ENCODE measurements around the gene LPP. TPM values are rescaled to one million over a fixed set of nuclear protein-coding genes. Genes with fewer than 3 reads are reported as not detected.

The LPP gene
- total RNA-seq, 6 experiments from 2014 or later = 41.5 to 90.5 (median 69.5) TPM

- H3K27me3 ChIP-seq = no peaks in the 10 kb centered on the region
- intact Hi-C loops (cut with DNase I) = no loop called here
- H3K27ac ChIP-seq = no peak overlapping the region
- ATAC-seq (peak in 2 of 4 donors; percentile 39 to 56), DNase-seq (peak in 1 of 3 donors; percentile 55)
- no peak overlapping the region for H3K4me3 ChIP-seq
- H3K9me3 ChIP-seq = no peaks in the 10 kb centered on the region
- no peaks in the 10 kb centered on the region for H3K36me3 ChIP-seq
- TF ChIP-seq, protein P1, sequence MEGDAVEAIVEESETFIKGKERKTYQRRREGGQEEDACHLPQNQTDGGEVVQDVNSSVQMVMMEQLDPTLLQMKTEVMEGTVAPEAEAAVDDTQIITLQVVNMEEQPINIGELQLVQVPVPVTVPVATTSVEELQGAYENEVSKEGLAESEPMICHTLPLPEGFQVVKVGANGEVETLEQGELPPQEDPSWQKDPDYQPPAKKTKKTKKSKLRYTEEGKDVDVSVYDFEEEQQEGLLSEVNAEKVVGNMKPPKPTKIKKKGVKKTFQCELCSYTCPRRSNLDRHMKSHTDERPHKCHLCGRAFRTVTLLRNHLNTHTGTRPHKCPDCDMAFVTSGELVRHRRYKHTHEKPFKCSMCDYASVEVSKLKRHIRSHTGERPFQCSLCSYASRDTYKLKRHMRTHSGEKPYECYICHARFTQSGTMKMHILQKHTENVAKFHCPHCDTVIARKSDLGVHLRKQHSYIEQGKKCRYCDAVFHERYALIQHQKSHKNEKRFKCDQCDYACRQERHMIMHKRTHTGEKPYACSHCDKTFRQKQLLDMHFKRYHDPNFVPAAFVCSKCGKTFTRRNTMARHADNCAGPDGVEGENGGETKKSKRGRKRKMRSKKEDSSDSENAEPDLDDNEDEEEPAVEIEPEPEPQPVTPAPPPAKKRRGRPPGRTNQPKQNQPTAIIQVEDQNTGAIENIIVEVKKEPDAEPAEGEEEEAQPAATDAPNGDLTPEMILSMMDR (IDR thresholded peaks at IDR 0.05) = no peak
- no peak for TF ChIP-seq POLR2A (IDR thresholded peaks at IDR 0.05)
- H3K4me1 ChIP-seq = peaks cover 0 to 8% (median 2%) of the 10 kb centered on the region in 4 donors
These were observed 774.0 kb downstream of the LPP start for GRCh38 chr3:188927971-188928370.

- no peaks in the 10 kb centered on the region for H3K9me3 ChIP-seq
- H3K27ac ChIP-seq = no peak overlapping the region
- intact Hi-C loops (cut with DNase I) = no loop called here
- peak; percentile 83 to 91 (median 90) for ATAC-seq
- peaks cover 0 to 8% (median 2%) of the 10 kb centered on the region in 4 donors for H3K4me1 ChIP-seq
- no peaks in the 10 kb centered on the region for H3K27me3 ChIP-seq
- WGBS (ENCODE audit: insufficient coverage, low coverage, low lambda C conversion rate, missing lambda C conversion rate) = 15% methylated on average over 2 of the region's 2 CpGs
- no peaks in the 10 kb centered on the region for H3K36me3 ChIP-seq
- H3K4me3 ChIP-seq = no peak overlapping the region
- TF ChIP-seq POLR2A (IDR thresholded peaks at IDR 0.05) = no peak
- TF ChIP-seq, protein P1 (IDR thresholded peaks at IDR 0.05) = peak; percentile 37 to 55 (median 46)
- DNase-seq = no peak
These were observed 775.2 kb downstream of the LPP start for GRCh38 chr3:188929137-188929536.

- Histone ChIP-seq H3K4me1 (peaks cover 0 to 8% (median 2%) of the 10 kb centered on the region in 4 donors), H3K36me3 (no peaks in the 10 kb centered on the region), H3K27me3 (no peaks in the 10 kb centered on the region), H3K4me3 (no peak overlapping the region), H3K27ac (no peak overlapping the region), H3K9me3 (no peaks in the 10 kb centered on the region)
- DNase-seq = no peak
- TF ChIP-seq, protein P1 (IDR thresholded peaks at IDR 0.05) = no peak
- no peak for TF ChIP-seq POLR2A (IDR thresholded peaks at IDR 0.05)
- 19% methylated on average over 3 of the region's 3 CpGs for WGBS (ENCODE audit: insufficient coverage, low coverage, low lambda C conversion rate, missing lambda C conversion rate)
- no peak for ATAC-seq
- intact Hi-C loops (cut with DNase I) = no loop called here
These were observed 777.1 kb downstream of the LPP start for GRCh38 chr3:188931036-188931435.

- Histone ChIP-seq H3K4me1 (peaks cover 0 to 8% (median 2%) of the 10 kb centered on the region in 4 donors), H3K4me3 (no peak overlapping the region), H3K27me3 (no peaks in the 10 kb centered on the region), H3K36me3 (no peaks in the 10 kb centered on the region), H3K27ac (no peak overlapping the region), H3K9me3 (no peaks in the 10 kb centered on the region)
- intact Hi-C loops (cut with DNase I) = no loop called here
- no peak for ATAC-seq
- TF ChIP-seq POLR2A (IDR thresholded peaks at IDR 0.05) = no peak
- TF ChIP-seq, protein P1 (IDR thresholded peaks at IDR 0.05) = no peak
- 58% methylated on average over 2 of the region's 3 CpGs for WGBS (ENCODE audit: insufficient coverage, low coverage, low lambda C conversion rate, missing lambda C conversion rate)
- DNase-seq = no peak
These were observed 777.6 kb downstream of the LPP start for GRCh38 chr3:188931531-188931930.

GRCh38 chr3:188934989-188935388 is 781.0 kb downstream of the LPP start:
- TF ChIP-seq POLR2A (IDR thresholded peaks at IDR 0.05) = no peak
- TF ChIP-seq, protein P1 (IDR thresholded peaks at IDR 0.05) = no peak
- H3K4me3 ChIP-seq = no peak overlapping the region
- DNase-seq (no peak), ATAC-seq (no peak)
- H3K36me3 ChIP-seq = no peaks in the 10 kb centered on the region
- H3K27me3 ChIP-seq = no peaks in the 10 kb centered on the region
- no peaks in the 10 kb centered on the region for H3K4me1 ChIP-seq
- H3K9me3 ChIP-seq = no peaks in the 10 kb centered on the region
- H3K27ac ChIP-seq = no peak overlapping the region
- intact Hi-C loops (cut with DNase I) = no loop called here
- 94% methylated on average over 5 of the region's 5 CpGs for WGBS (ENCODE audit: insufficient coverage, low coverage, low lambda C conversion rate, missing lambda C conversion rate)

Data from right lobe of liver (tissue), 6 donors.